Measurements from ENCODE around the gene MYO5C.
A peak's percentile ranks its signal among the peaks of the same experiment; 100 is the strongest.

Gene MYO5C

GRCh38 chr15:52336529-52336928 lies 40.9 kb upstream of the MYO5C start:
- TF ChIP-seq, protein P1, sequence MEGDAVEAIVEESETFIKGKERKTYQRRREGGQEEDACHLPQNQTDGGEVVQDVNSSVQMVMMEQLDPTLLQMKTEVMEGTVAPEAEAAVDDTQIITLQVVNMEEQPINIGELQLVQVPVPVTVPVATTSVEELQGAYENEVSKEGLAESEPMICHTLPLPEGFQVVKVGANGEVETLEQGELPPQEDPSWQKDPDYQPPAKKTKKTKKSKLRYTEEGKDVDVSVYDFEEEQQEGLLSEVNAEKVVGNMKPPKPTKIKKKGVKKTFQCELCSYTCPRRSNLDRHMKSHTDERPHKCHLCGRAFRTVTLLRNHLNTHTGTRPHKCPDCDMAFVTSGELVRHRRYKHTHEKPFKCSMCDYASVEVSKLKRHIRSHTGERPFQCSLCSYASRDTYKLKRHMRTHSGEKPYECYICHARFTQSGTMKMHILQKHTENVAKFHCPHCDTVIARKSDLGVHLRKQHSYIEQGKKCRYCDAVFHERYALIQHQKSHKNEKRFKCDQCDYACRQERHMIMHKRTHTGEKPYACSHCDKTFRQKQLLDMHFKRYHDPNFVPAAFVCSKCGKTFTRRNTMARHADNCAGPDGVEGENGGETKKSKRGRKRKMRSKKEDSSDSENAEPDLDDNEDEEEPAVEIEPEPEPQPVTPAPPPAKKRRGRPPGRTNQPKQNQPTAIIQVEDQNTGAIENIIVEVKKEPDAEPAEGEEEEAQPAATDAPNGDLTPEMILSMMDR (IDR thresholded peaks at IDR 0.05; ENCODE audit: insufficient read depth, low read depth, low read length, missing control alignments) = peak; percentile 8
- no peak for DNase-seq (ENCODE audit: low read depth)
- no peak overlapping the region for H3K4me3 ChIP-seq (ENCODE audit: low read length)

- DNase-seq (ENCODE audit: low read depth) = peak; percentile 91
- TF ChIP-seq, protein P1 (IDR thresholded peaks at IDR 0.05; ENCODE audit: insufficient read depth, low read depth, low read length, missing control alignments) = no peak
- H3K4me3 ChIP-seq (ENCODE audit: low read length) = no peak overlapping the region
These were observed 39.0 kb upstream of the MYO5C start for GRCh38 chr15:52334491-52335160.

DNA sequence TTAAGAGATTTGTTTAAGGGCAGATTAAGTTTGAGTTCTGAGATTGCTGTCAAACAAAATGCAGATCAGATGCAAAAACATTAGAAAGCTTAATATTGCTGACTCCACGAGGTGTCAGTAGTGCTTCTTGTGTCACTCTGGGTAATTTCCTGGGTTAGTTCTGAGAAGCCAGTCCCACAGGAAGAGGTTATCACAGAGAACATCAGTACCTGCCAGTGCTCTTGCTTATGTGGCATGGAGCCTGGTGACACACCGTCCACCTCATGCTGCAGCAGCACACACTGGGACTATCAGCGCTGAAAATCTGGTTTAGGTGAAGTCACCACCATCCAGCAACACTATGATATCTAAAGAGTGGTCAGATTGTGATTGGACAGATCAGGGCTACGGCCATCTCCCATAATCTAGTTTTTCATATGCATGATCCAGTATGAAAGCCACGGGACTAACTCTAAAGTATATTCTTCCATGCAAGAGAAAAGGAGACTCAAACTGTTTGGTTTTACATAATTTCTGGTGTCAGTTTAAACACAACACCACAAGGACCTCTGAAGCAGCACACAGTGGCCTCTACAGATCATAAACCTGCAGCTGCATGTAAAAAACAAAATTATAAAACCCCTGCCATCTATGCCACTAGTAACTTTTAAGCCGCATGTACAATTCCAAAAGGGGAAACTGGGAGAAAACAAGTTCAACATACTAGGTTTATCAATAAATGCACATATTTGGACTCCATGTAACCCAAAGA lies 36.1 kb upstream of the MYO5C start:
- TF ChIP-seq, protein P1 (IDR thresholded peaks at IDR 0.05; ENCODE audit: insufficient read depth, low read depth, low read length, missing control alignments) = peak; percentile 65
- H3K4me3 ChIP-seq (ENCODE audit: low read length) = no peak overlapping the region
- DNase-seq (ENCODE audit: low read depth) = peak; percentile 75

DNA sequence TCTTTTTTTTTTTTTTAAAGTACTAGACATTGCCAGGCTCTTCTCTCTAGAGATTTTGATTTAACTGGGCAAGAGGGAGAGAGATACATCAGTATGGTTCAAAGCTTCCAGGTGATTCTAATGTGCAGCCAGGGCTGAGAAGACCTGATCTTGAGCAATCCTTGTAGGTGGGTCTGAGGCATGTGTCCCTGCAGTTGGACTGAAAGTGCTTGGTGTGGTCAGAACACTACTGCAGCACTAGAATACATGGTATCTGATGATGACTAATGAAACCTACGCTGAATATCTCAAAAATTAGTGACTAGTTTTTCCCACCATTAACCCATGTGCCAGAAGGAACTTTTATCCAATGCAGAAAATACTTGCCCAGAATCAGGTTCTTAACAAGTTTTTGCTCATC lies 34.4 kb upstream of the MYO5C start:
- TF ChIP-seq, protein P1 (IDR thresholded peaks at IDR 0.05; ENCODE audit: insufficient read depth, low read depth, low read length, missing control alignments) = no peak
- DNase-seq (ENCODE audit: low read depth) = no peak

GRCh38 chr15:52329150-52329549 lies 33.5 kb upstream of the MYO5C start:
- no peak for DNase-seq (ENCODE audit: low read depth)
- TF ChIP-seq, protein P1 (IDR thresholded peaks at IDR 0.05; ENCODE audit: insufficient read depth, low read depth, low read length, missing control alignments) = no peak
- H3K4me3 ChIP-seq (ENCODE audit: low read length) = no peak overlapping the region

More for the DNA sequence above, 34.4 kb upstream of the MYO5C start:
- no peak overlapping the region for H3K4me3 ChIP-seq (ENCODE audit: low read length)

DNA sequence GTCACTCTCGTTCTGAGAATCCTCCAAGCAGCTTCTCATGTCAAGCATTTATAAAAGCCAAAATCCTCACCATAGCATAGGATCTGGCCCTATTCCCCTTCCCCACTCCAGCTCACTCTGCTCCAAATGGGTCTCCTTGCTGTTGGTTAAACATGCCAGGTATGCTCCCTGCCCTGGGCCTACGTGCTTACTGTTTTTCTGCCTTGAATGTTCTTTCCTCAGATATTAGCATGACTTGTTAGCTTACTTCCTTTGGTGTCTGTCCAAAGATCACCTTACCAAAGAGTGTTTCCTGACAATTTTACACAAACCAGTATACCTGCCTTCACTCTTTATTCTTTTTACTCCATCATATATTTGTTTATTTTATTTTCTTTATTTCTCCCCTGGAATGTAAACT lies 33.1 kb upstream of the MYO5C start:
- no peak for DNase-seq (ENCODE audit: low read depth)
- H3K4me3 ChIP-seq (ENCODE audit: low read length) = no peak overlapping the region
- TF ChIP-seq, protein P1 (IDR thresholded peaks at IDR 0.05; ENCODE audit: insufficient read depth, low read depth, low read length, missing control alignments) = no peak

All from epithelial cell of esophagus (primary cell).